Liver (tissue), 9 donors: ENCODE data around the gene CCDC60. TPM values are rescaled to one million over a fixed set of nuclear protein-coding genes. Genes with fewer than 3 reads are reported as not detected.

ENCODE experiments used
- DNase-seq: peaks from one replicate; pipeline ENCODE4 v3.0.0-alpha.2; 2017; ENCODE audit warnings: low spot score
- H3K27ac ChIP-seq, 2 donors: one replicate each; pipeline ENCODE4 v1.7.0; 2013; ENCODE audit warnings: inconsistent platforms in 2 of 2, low read length in 2 of 2, control low read depth in 1 of 2, low read depth in 1 of 2, mild to moderate bottlenecking in 1 of 2
- H3K27me3 ChIP-seq, 4 donors: one replicate each; pipeline versions ENCODE4 v1.6.1 to v1.7.0; 2013; ENCODE audit warnings: low read length in 3 of 4, inconsistent platforms in 1 of 4, mild to moderate bottlenecking in 1 of 4, moderate library complexity in 1 of 4; ENCODE audit not compliant: control insufficient read depth in 4 of 4, insufficient read depth in 4 of 4
- H3K36me3 ChIP-seq, 4 donors: one replicate each; pipeline versions ENCODE4 v1.6.1 to v1.7.0; 2013; ENCODE audit warnings: low read length in 3 of 4, mild to moderate bottlenecking in 3 of 4, low read depth in 1 of 4, moderate library complexity in 1 of 4; ENCODE audit not compliant: control insufficient read depth in 4 of 4, insufficient read depth in 3 of 4
- H3K4me1 ChIP-seq, 4 donors: one replicate each; pipeline versions ENCODE4 v1.6.1 to v1.7.0; 2013; ENCODE audit warnings: low read length in 3 of 4, mild to moderate bottlenecking in 3 of 4, moderate library complexity in 1 of 4; ENCODE audit not compliant: control insufficient read depth in 4 of 4, insufficient read depth in 4 of 4
- H3K4me3 ChIP-seq, 3 donors: one replicate each; pipeline versions ENCODE4 v1.6.1 to v1.7.0; 2013; ENCODE audit warnings: low read length in 3 of 3, control low read depth in 1 of 3, low read depth in 1 of 3, mild to moderate bottlenecking in 1 of 3
- H3K9ac ChIP-seq, 2 donors: one replicate each; pipeline ENCODE4 v1.7.0; 2013; ENCODE audit warnings: low read length in 2 of 2, mild to moderate bottlenecking in 2 of 2, moderate library complexity in 2 of 2, control low read depth in 1 of 2, low read depth in 1 of 2
- H3K9me3 ChIP-seq, 4 donors: one replicate each; pipeline versions ENCODE4 v1.6.1 to v1.7.0; 2013; ENCODE audit warnings: low read length in 3 of 4; ENCODE audit not compliant: control insufficient read depth in 4 of 4
- EGR1 ChIP-seq, 2 donors: IDR thresholded peaks; 2 replicates each; pipeline ENCODE4 v1.6.1; 2016 to 2018; ENCODE audit warnings: antibody characterized with exemption in 2 of 2, low read depth in 2 of 2
- FOXA1 ChIP-seq: IDR thresholded peaks from 2 replicates; pipeline ENCODE4 v1.6.1; 2016; ENCODE audit warnings: antibody characterized with exemption
- FOXA2 ChIP-seq: IDR thresholded peaks from 2 replicates; pipeline ENCODE4 v1.6.1; 2016; ENCODE audit warnings: antibody characterized with exemption
- GABPA ChIP-seq, 2 donors: IDR thresholded peaks in 1 of 2; conservative IDR thresholded peaks in 1 of 2; 2 replicates each; pipeline ENCODE4 v1.6.1; 2016; ENCODE audit warnings: antibody characterized with exemption in 2 of 2, mild to moderate bottlenecking in 1 of 2, moderate library complexity in 1 of 2
- HNF4A ChIP-seq, 2 donors: conservative IDR thresholded peaks; 2 replicates each; pipeline ENCODE4 v1.6.1; 2016; ENCODE audit warnings: antibody characterized with exemption in 2 of 2, mild to moderate bottlenecking in 2 of 2
- HNF4G ChIP-seq: IDR thresholded peaks from 2 replicates; pipeline ENCODE4 v1.6.1; 2016; ENCODE audit warnings: antibody characterized with exemption
- JUND ChIP-seq, 2 donors: IDR thresholded peaks; 2 replicates each; pipeline ENCODE4 v1.6.1; 2016; ENCODE audit warnings: antibody characterized with exemption in 2 of 2
- NR2F2 ChIP-seq: IDR thresholded peaks from 2 replicates; pipeline ENCODE4 v1.6.1; 2016; ENCODE audit warnings: antibody characterized with exemption
- RAD21 ChIP-seq, 2 donors: IDR thresholded peaks; 2 replicates each; pipeline ENCODE4 v1.6.1; 2016; ENCODE audit warnings: antibody characterized with exemption in 2 of 2, mild to moderate bottlenecking in 2 of 2
- RXRA ChIP-seq, 2 donors: IDR thresholded peaks; 2 replicates each; pipeline ENCODE4 v1.6.1; 2017 to 2018; ENCODE audit warnings: antibody characterized with exemption in 2 of 2, mild to moderate bottlenecking in 1 of 2
- SP1 ChIP-seq: IDR thresholded peaks from 2 replicates; pipeline ENCODE4 v1.6.1; 2018; ENCODE audit warnings: antibody characterized with exemption, mild to moderate bottlenecking
- TAF1 ChIP-seq: conservative IDR thresholded peaks from 2 replicates; pipeline ENCODE4 v1.6.1; 2016; ENCODE audit warnings: antibody characterized with exemption, mild to moderate bottlenecking
- YY1 ChIP-seq: IDR thresholded peaks from 2 replicates; pipeline ENCODE4 v1.6.1; 2016; ENCODE audit warnings: antibody characterized with exemption, mild to moderate bottlenecking
- WGBS: extraction: QIAGEN DNeasy Blood & Tissue Kit; methylation state at CpG from one replicate; pipeline ENCODE4 v1.1.7; 2013; 5-methylcytosine and 5-hydroxymethylcytosine counted together
- polyA plus RNA-seq, 2 donors: library from polyadenylated mRNA; stranded (reverse) in 1 of 2; unstranded in 1 of 2; fragments of 200-250 nt in 1 of 2; fragments of >200 nt in 1 of 2; fragmentation: Nextera tagmentation in 1 of 2; extraction: Ambion mirVana in 1 of 2; gene quantifications; one replicate each; pipeline versions ENCODE4 v1.2.1 to v1.2.3, GENCODE V29; 2013 to 2015
- total RNA-seq, 2 donors: library from RNA; depleted of rRNA; stranded (reverse); fragments of >200 nt; gene quantifications; one replicate each; pipeline ENCODE4 v1.2.3, GENCODE V29; 2014
- TF ChIP-seq, protein P1 (sequence below): IDR thresholded peaks from 2 replicates; pipeline ENCODE4 v1.6.1; 2016; ENCODE audit warnings: antibody characterized with exemption
- TF ChIP-seq, protein P2 (sequence below): IDR thresholded peaks from 2 replicates; pipeline ENCODE4 v1.6.1; 2016; ENCODE audit warnings: antibody characterized with exemption
- TF ChIP-seq, protein P3 (sequence below): IDR thresholded peaks from 2 replicates; pipeline ENCODE4 v1.6.1; 2016; ENCODE audit warnings: antibody characterized with exemption
- TF ChIP-seq, protein P4 (sequence below): IDR thresholded peaks from 2 replicates; pipeline ENCODE4 v1.6.1; 2016; ENCODE audit warnings: antibody characterized with exemption, mild to moderate bottlenecking
- TF ChIP-seq, protein P5 (sequence below): fragments of 150-350 bp; IDR thresholded peaks from 2 replicates; pipeline ENCODE4 v1.5.1; 2017; ENCODE audit warnings: improper control_type of control experiment, low read depth, low read length; ENCODE audit not compliant: missing input control
- donor health status: healthy.
- donor health status: healthy.
- donor health status: healthy.
- donor health status: healthy.
- donor health status: healthy.

Gene CCDC60
- total and polyA plus RNA-seq, 4 donors: not detected

DNA sequence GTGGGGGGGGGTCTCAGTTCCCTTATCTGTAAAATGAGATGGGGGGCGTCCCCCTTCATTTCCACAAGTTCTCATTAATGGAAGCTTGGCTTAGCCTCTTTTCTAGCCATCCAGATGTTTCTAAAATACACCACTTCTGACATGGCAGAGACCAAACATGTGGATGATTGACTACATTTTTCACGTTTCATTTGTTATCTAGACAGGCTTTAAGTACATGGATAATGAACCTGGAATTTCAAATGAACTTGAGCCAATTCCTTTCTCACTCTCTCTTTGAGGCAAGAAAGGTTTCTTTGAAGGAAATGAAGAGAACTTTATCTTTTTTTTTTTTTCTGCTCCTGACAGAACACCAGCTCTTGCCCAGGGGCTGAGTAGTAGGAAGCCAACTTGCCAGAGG lies 39.1 kb downstream of the CCDC60 start:
- no peak for DNase-seq
- Histone ChIP-seq H3K4me3 (no peak overlapping the region), H3K9me3 (no peaks in the 10 kb centered on the region), H3K4me1 (no peaks in the 10 kb centered on the region), H3K27me3 (no peaks in the 10 kb centered on the region), H3K36me3 (no peaks in the 10 kb centered on the region), H3K9ac (no peak overlapping the region), H3K27ac (no peak overlapping the region)
- WGBS: 60% methylated on average over 2 of the region's 2 CpGs
- TF ChIP-seq HNF4G: no peak
- TF ChIP-seq, protein P1, sequence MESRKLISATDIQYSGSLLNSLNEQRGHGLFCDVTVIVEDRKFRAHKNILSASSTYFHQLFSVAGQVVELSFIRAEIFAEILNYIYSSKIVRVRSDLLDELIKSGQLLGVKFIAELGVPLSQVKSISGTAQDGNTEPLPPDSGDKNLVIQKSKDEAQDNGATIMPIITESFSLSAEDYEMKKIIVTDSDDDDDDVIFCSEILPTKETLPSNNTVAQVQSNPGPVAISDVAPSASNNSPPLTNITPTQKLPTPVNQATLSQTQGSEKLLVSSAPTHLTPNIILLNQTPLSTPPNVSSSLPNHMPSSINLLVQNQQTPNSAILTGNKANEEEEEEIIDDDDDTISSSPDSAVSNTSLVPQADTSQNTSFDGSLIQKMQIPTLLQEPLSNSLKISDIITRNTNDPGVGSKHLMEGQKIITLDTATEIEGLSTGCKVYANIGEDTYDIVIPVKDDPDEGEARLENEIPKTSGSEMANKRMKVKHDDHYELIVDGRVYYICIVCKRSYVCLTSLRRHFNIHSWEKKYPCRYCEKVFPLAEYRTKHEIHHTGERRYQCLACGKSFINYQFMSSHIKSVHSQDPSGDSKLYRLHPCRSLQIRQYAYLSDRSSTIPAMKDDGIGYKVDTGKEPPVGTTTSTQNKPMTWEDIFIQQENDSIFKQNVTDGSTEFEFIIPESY: no peak
- TF ChIP-seq, protein P2, sequence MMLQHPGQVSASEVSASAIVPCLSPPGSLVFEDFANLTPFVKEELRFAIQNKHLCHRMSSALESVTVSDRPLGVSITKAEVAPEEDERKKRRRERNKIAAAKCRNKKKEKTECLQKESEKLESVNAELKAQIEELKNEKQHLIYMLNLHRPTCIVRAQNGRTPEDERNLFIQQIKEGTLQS: no peak

DNA sequence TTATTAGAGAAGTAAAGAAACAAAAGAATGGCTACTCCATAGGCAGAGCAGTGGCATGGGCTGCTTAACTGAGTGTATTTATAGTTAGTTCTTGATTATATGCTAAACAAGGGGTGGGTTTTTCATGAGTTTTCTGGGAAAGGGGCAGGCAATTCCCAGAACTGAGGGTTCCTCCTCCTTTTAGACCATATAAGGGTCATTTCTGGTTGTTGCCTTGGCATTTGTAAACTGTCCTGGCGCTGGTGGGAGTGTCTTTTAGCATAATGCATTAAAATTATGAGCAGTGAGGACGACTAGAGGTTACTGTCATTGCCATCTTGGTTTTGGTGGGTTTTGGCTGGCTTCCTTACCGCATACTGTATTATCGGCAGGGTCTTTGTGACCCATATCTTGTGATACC lies 40.1 kb downstream of the CCDC60 start:
- Histone ChIP-seq H3K36me3 (no peaks in the 10 kb centered on the region), H3K9ac (no peak overlapping the region), H3K27me3 (no peaks in the 10 kb centered on the region), H3K4me1 (no peaks in the 10 kb centered on the region), H3K4me3 (no peak overlapping the region), H3K27ac (no peak overlapping the region), H3K9me3 (no peaks in the 10 kb centered on the region)
- DNase-seq: no peak
- WGBS: 87% methylated on average over 4 of the region's 4 CpGs
- TF ChIP-seq GABPA (IDR thresholded peaks at IDR 0.05 in 1 of 2, conservative IDR thresholded peaks at IDR 0.05 in 1 of 2): no peak
- TF ChIP-seq, protein P3, sequence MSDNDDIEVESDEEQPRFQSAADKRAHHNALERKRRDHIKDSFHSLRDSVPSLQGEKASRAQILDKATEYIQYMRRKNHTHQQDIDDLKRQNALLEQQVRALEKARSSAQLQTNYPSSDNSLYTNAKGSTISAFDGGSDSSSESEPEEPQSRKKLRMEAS: no peak
- TF ChIP-seq YY1: no peak
- TF ChIP-seq JUND (IDR thresholded peaks at IDR 0.05): no peak
- no peak for TF ChIP-seq FOXA2
- TF ChIP-seq RXRA (IDR thresholded peaks at IDR 0.05): no peak
- no peak for TF ChIP-seq FOXA1
- TF ChIP-seq, protein P4, sequence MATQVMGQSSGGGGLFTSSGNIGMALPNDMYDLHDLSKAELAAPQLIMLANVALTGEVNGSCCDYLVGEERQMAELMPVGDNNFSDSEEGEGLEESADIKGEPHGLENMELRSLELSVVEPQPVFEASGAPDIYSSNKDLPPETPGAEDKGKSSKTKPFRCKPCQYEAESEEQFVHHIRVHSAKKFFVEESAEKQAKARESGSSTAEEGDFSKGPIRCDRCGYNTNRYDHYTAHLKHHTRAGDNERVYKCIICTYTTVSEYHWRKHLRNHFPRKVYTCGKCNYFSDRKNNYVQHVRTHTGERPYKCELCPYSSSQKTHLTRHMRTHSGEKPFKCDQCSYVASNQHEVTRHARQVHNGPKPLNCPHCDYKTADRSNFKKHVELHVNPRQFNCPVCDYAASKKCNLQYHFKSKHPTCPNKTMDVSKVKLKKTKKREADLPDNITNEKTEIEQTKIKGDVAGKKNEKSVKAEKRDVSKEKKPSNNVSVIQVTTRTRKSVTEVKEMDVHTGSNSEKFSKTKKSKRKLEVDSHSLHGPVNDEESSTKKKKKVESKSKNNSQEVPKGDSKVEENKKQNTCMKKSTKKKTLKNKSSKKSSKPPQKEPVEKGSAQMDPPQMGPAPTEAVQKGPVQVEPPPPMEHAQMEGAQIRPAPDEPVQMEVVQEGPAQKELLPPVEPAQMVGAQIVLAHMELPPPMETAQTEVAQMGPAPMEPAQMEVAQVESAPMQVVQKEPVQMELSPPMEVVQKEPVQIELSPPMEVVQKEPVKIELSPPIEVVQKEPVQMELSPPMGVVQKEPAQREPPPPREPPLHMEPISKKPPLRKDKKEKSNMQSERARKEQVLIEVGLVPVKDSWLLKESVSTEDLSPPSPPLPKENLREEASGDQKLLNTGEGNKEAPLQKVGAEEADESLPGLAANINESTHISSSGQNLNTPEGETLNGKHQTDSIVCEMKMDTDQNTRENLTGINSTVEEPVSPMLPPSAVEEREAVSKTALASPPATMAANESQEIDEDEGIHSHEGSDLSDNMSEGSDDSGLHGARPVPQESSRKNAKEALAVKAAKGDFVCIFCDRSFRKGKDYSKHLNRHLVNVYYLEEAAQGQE: no peak
- TF ChIP-seq, protein P2: no peak
- TF ChIP-seq RAD21 (IDR thresholded peaks at IDR 0.05): no peak
- TF ChIP-seq HNF4G: no peak
- TF ChIP-seq NR2F2: no peak
- TF ChIP-seq TAF1: no peak
- no peak for TF ChIP-seq HNF4A (conservative IDR thresholded peaks at IDR 0.05)
- TF ChIP-seq, protein P1: no peak
- TF ChIP-seq, protein P5, sequence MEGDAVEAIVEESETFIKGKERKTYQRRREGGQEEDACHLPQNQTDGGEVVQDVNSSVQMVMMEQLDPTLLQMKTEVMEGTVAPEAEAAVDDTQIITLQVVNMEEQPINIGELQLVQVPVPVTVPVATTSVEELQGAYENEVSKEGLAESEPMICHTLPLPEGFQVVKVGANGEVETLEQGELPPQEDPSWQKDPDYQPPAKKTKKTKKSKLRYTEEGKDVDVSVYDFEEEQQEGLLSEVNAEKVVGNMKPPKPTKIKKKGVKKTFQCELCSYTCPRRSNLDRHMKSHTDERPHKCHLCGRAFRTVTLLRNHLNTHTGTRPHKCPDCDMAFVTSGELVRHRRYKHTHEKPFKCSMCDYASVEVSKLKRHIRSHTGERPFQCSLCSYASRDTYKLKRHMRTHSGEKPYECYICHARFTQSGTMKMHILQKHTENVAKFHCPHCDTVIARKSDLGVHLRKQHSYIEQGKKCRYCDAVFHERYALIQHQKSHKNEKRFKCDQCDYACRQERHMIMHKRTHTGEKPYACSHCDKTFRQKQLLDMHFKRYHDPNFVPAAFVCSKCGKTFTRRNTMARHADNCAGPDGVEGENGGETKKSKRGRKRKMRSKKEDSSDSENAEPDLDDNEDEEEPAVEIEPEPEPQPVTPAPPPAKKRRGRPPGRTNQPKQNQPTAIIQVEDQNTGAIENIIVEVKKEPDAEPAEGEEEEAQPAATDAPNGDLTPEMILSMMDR: no peak
- no peak for TF ChIP-seq SP1
- TF ChIP-seq EGR1 (IDR thresholded peaks at IDR 0.05; ENCODE audit: low read depth in 2 of 2): no peak
